ENCODE measurements around the gene NQO1.

GRCh38 chr16:69720822-69721430, 5.4 kb downstream of the NQO1 start:
- no peak for TF ChIP-seq POLR2A (IDR thresholded peaks at IDR 0.05; ENCODE audit: low read depth, low read length)
- no peak for TF ChIP-seq POLR2AphosphoS5 (IDR thresholded peaks at IDR 0.05; ENCODE audit: low read depth, low read length)
- no peak for TF ChIP-seq TAF1 (IDR thresholded peaks at IDR 0.05; ENCODE audit: low read depth, low read length)
- no peak for TF ChIP-seq SPI1 (IDR thresholded peaks at IDR 0.05; ENCODE audit: low read depth, low read length)
- TF ChIP-seq PAX5 (IDR thresholded peaks at IDR 0.05; ENCODE audit: insufficient read depth, low read length, severe bottlenecking) = no peak

All from GM12891 (cell line).